ENCODE measurements around the gene NUDC. TPM values are rescaled to one million over a fixed set of nuclear protein-coding genes. Genes with fewer than 3 reads are reported as not detected.

Gene NUDC
- total and polyA plus RNA-seq, 2 of the 4 experiments (the other 2 are of a cell fraction), result 34.8 to 89.8 TPM

- no TSS peak for BruUV-seq (replicated peaks)
- dilution Hi-C loops (cut with HindIII; ENCODE audit: low sequenced_read_pairs, unreplicated experiment) (no loop called here), in situ Hi-C loops (cut with MboI; ENCODE audit: low sequenced_read_pairs) (no loop called here), intact Hi-C loops (cut with micrococcal nuclease) (no loop called here)
- WGBS, 2 experiments (ENCODE audit: extremely low coverage in 2 of 2, insufficient read length in 1 of 2), result 83% methylated on average over 1 of the region's 3 CpGs; no CpG with 5 or more reads in 1 of the 2 experiments
- Histone ChIP-seq H4K5ac (ENCODE audit: low read depth, low read length) (no peak overlapping the region), H3K36me3 (ENCODE audit: control insufficient read depth, insufficient read depth, low read length) (peaks cover 17% of the 10 kb centered on the region), H3K27me3 (ENCODE audit: control insufficient read depth, insufficient read depth, low read length) (no peaks in the 10 kb centered on the region), H3K4me1 (ENCODE audit: control insufficient read depth, insufficient read depth, low read length) (peaks cover 6% of the 10 kb centered on the region), H3K9me1 (ENCODE audit: insufficient read depth, low read length) (peaks cover 20% of the 10 kb centered on the region), H3K23ac (ENCODE audit: low read depth, low read length) (no peak overlapping the region), H2BK5ac (ENCODE audit: low read depth, low read length, poor library complexity, severe bottlenecking) (no peak overlapping the region), H3K4me2 (ENCODE audit: low read depth, low read length) (no peak overlapping the region), H4K20me1 (ENCODE audit: insufficient read depth, low read length) (peaks cover 24% of the 10 kb centered on the region), H3K9me3 (ENCODE audit: control insufficient read depth, insufficient read depth, low read length) (no peaks in the 10 kb centered on the region), H3K4ac (ENCODE audit: low read depth, low read length) (no peak overlapping the region; the same call in 1 of the 2 replicates), H2AK5ac (ENCODE audit: low read depth, low read length) (peak overlapping the region; percentile 14; the same call in 1 of the 2 replicates), H3K18ac (ENCODE audit: low read depth, low read length) (no peak overlapping the region), H2AFZ (replicated peaks; ENCODE audit: low read length, poor library complexity) (no peak overlapping the region), H3K27ac (ENCODE audit: insufficient read depth, low read length) (no peak overlapping the region), H2BK20ac (ENCODE audit: low read depth, low read length) (no peak overlapping the region), H3K14ac (replicated peaks; ENCODE audit: low read depth, low read length) (no peak overlapping the region), H2AK9ac (replicated peaks; ENCODE audit: low read depth, low read length, poor library complexity) (no peak overlapping the region), H3K56ac (ENCODE audit: extremely low read depth, insufficient read depth, low read length) (no peak overlapping the region), H4K8ac (ENCODE audit: low read depth in 2 of 2, low read length in 2 of 2) (no peak overlapping the region), H3K79me1 (ENCODE audit: low read depth in 1 of 2, low read length in 2 of 2) (peaks cover 23 to 42% of the 10 kb centered on the region in 2 experiments), H2BK120ac (ENCODE audit: low read depth, low read length) (no peak overlapping the region), H4K91ac (ENCODE audit: insufficient read depth, low read depth, low read length) (no peak overlapping the region), H2BK15ac (ENCODE audit: low read depth, low read length) (no peak overlapping the region), H3K4me3 (ENCODE audit: insufficient read depth, low read depth, low read length) (no peak overlapping the region), H3K9ac (ENCODE audit: low read depth, low read length) (no peak overlapping the region)
- DNase-seq, result peak; percentile 52
- ATAC-seq (ENCODE audit: low read depth), result no peak
- TF ChIP-seq BHLHE40 (IDR thresholded peaks at IDR 0.05; ENCODE audit: low read depth, low read length) (no peak), RFX5 (IDR thresholded peaks at IDR 0.05; ENCODE audit: low read depth, low read length) (no peak), MXI1 (IDR thresholded peaks at IDR 0.05; ENCODE audit: borderline replicate concordance, low read depth, low read length) (no peak), RCOR1 (IDR thresholded peaks at IDR 0.05; ENCODE audit: insufficient replicate concordance, low read length) (no peak), FOS (IDR thresholded peaks at IDR 0.05; ENCODE audit: low read depth, low read length) (no peak), NFE2L2 (IDR thresholded peaks at IDR 0.05; ENCODE audit: low read depth, low read length) (no peak), SMC3 (IDR thresholded peaks at IDR 0.05; ENCODE audit: low read depth, low read length) (no peak), ELK1 (IDR thresholded peaks at IDR 0.05; ENCODE audit: borderline replicate concordance, low read depth, low read length) (no peak), MAFK (IDR thresholded peaks at IDR 0.05; ENCODE audit: low read depth, low read length) (no peak), CHD1 (IDR thresholded peaks at IDR 0.05; ENCODE audit: low read depth, low read length) (no peak), POLR2A (IDR thresholded peaks at IDR 0.05; ENCODE audit: low read depth, low read length) (no peak), MAZ (IDR thresholded peaks at IDR 0.05; ENCODE audit: borderline replicate concordance, low read depth, low read length) (no peak), CTCF (conservative IDR thresholded peaks at IDR 0.05; ENCODE audit: low read depth, low read length) (no peak), CEBPB (IDR thresholded peaks at IDR 0.05; ENCODE audit: low read depth, low read length) (no peak), RAD21 (IDR thresholded peaks at IDR 0.05; ENCODE audit: low read length) (no peak)
- TF ChIP-seq, protein P1, sequence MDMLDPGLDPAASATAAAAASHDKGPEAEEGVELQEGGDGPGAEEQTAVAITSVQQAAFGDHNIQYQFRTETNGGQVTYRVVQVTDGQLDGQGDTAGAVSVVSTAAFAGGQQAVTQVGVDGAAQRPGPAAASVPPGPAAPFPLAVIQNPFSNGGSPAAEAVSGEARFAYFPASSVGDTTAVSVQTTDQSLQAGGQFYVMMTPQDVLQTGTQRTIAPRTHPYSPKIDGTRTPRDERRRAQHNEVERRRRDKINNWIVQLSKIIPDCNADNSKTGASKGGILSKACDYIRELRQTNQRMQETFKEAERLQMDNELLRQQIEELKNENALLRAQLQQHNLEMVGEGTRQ (IDR thresholded peaks at IDR 0.05; ENCODE audit: low read depth, low read length), result no peak
- ChIA-PET POLR2A (ENCODE audit: unreplicated experiment) (no interaction called here), CTCF (no interaction called here)
These were observed 2.2 kb downstream of the NUDC start for GRCh38 chr1:26923711-26924110.

All from IMR-90 (cell line).